Fibroblast of lung (primary cell): Measurements from ENCODE around the gene PRKAG2. TPM values are rescaled to one million over a fixed set of nuclear protein-coding genes. Genes with fewer than 3 reads are reported as not detected.

Experiments used
- DNase-seq, 2 donors: peaks; one replicate each; pipeline versions ENCODE4 v3.0.0 to v3.0.0-alpha.2; 2010; ENCODE audit warnings: low read depth in 2 of 2
- H2AFZ ChIP-seq: 2 replicates; pipeline ENCODE4 v1.5.1; 2012; ENCODE audit warnings: low read length, control low read depth, inconsistent platforms
- H3K27ac ChIP-seq: 2 replicates; pipeline ENCODE4 v1.5.1; 2011; ENCODE audit warnings: low read length, control low read depth; ENCODE audit not compliant: insufficient read depth
- H3K27me3 ChIP-seq: 2 replicates; pipeline ENCODE4 v1.5.1; 2011; ENCODE audit warnings: mild to moderate bottlenecking, low read length; ENCODE audit not compliant: control insufficient read depth, insufficient read depth
- H3K36me3 ChIP-seq: 2 replicates; pipeline ENCODE4 v1.5.1; 2011; ENCODE audit warnings: low read length; ENCODE audit not compliant: control insufficient read depth, insufficient read depth
- H3K4me1 ChIP-seq: 2 replicates; pipeline ENCODE4 v1.5.1; 2011; ENCODE audit warnings: low read length; ENCODE audit not compliant: control insufficient read depth, insufficient read depth; ENCODE audit errors: extremely low read depth
- H3K4me2 ChIP-seq: 2 replicates; pipeline ENCODE4 v1.5.1; 2011; ENCODE audit warnings: low read length, control low read depth; ENCODE audit not compliant: insufficient read depth; ENCODE audit errors: extremely low read depth
- H3K4me3 ChIP-seq, 4 experiments: fragments of 200-600 bp in 1 of 4; sonication (generic) in 1 of 4; replicated peaks in 1 of 4; 2 replicates each; pipeline ENCODE4 v1.5.1; 2011 to 2016; ENCODE audit warnings: low read length in 4 of 4, low read depth in 3 of 4, mild to moderate bottlenecking in 3 of 4, control low read depth in 2 of 4, inconsistent platforms in 1 of 4, mixed read lengths in 1 of 4; ENCODE audit not compliant: insufficient read depth in 1 of 4; ENCODE audit errors: control extremely low read depth in 1 of 4
- H3K79me2 ChIP-seq: 2 replicates; pipeline ENCODE4 v1.5.1; 2012; ENCODE audit warnings: mild to moderate bottlenecking, low read length, inconsistent platforms; ENCODE audit not compliant: control insufficient read depth, insufficient read depth
- H3K9ac ChIP-seq: 2 replicates; pipeline ENCODE4 v1.5.1; 2011; ENCODE audit warnings: mild to moderate bottlenecking, low read length, control low read depth; ENCODE audit not compliant: insufficient read depth
- H3K9me3 ChIP-seq: 2 replicates; pipeline ENCODE4 v1.5.1; 2012; ENCODE audit warnings: low read depth, low read length; ENCODE audit not compliant: control insufficient read depth, insufficient read depth
- H4K20me1 ChIP-seq: 2 replicates; pipeline ENCODE4 v1.5.1; 2011; ENCODE audit warnings: low read length; ENCODE audit not compliant: control insufficient read depth, insufficient read depth; ENCODE audit errors: extremely low read depth
- CTCF ChIP-seq, 2 donors: IDR thresholded peaks in 1 of 2; conservative IDR thresholded peaks in 1 of 2; 1 replicate in 1 of 2; 2 replicates in 1 of 2; pipeline ENCODE4 v1.5.1; 2011 to 2012; ENCODE audit warnings: low read length in 2 of 2, control low read depth in 1 of 2, inconsistent platforms in 1 of 2, low read depth in 1 of 2, mild to moderate bottlenecking in 1 of 2
- EZH2 ChIP-seq: IDR thresholded peaks from 2 replicates; pipeline ENCODE4 v1.5.1; 2012; ENCODE audit warnings: low read length, control low read depth, mild to moderate bottlenecking; ENCODE audit errors: missing control alignments
- polyA plus RNA-seq, 2 donors: library from polyadenylated mRNA; depleted of rRNA in 1 of 2; stranded (reverse) in 1 of 2; unstranded in 1 of 2; fragments of >200 nt; gene quantifications; 2 replicates each; pipeline ENCODE4 v1.2.1, GENCODE V29; 2011 to 2012; ENCODE audit warnings: missing spikeins in 1 of 2
- total RNA-seq: library from RNA; depleted of rRNA; stranded (reverse); fragments of >200 nt; gene quantifications from 2 replicates; pipeline ENCODE4 v1.2.1, GENCODE V29; 2014

PRKAG2 gene
- total and polyA plus RNA-seq, 2 donors (not counting 1 experiment from before 2014, with no cell fraction given), result 11.9 to 56.7 TPM

DNA sequence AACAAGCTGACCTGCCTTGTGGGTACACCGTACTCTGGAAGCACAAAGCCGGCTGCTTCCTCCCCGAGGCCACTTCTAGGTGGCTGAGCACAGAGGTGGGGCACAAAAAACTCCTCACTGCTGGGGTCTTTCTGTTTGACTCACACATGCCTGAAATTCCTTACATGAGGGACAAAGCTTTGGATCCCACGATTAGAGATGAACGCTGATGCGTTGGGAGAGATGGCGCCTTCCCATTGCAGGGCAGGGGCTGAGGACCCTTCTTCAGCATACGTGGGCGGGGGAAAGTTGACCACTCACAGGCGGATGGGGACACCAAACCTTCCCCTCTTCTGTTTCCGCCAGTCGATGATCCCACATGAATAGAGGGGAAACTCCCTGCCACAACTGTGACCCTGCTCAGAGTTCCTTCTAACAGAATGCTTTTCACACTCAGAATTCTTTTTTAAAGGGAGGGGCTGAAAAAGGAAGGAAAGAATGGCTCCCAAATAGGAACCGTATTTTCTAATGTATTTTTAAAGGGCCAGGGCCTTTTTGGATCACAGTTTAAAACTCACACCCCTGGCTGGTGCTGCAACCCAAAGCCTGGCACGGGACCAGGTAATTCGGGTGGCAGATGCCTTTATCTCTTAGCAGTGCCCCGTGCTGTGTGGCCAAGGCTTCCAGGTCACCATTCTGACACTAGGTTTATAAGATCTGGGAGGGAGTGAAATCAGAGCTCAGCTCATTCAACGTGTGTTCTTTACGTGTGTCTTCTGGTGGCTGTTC, 134.0 kb downstream of the PRKAG2 start:
- Histone ChIP-seq H3K4me1 (peaks cover 12% of the 10 kb centered on the region), H2AFZ (peak overlapping the region; percentile 2), H3K36me3 (no peaks in the 10 kb centered on the region), H3K27ac (no peak overlapping the region), H4K20me1 (no peaks in the 10 kb centered on the region), H3K27me3 (no peaks in the 10 kb centered on the region), H3K9me3 (no peaks in the 10 kb centered on the region), H3K9ac (no peak overlapping the region), H3K79me2 (no peaks in the 10 kb centered on the region), H3K4me2 (no peak overlapping the region), H3K4me3 (no peak overlapping the region)
- DNase-seq, result peak in 1 of 2 donors; percentile 51
- TF ChIP-seq EZH2, result no peak
- no peak for TF ChIP-seq CTCF (conservative IDR thresholded peaks at IDR 0.05 in 1 of 2, IDR thresholded peaks at IDR 0.05 in 1 of 2; ENCODE audit: low read depth in 1 of 2, low read length in 2 of 2)

DNA sequence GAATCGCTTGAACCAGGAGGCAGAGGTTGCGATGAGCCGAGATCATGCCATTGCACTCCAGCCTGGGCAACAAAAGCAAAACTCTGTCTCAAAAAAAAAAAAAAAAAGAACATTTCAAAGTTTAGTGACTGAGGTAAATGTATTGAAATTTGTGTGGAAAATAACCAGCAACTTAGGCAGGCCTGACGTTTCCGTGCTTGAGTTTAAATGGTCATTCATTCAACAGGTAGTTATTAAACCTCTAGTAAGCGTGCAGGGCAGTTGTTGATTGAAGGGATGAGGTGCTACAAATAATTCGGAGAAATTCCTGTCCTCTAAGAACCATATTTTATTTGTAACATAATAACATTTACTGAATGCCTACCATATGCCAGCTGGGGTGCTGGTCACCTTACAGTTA, 135.3 kb downstream of the PRKAG2 start:
- Histone ChIP-seq H3K4me2 (no peak overlapping the region), H3K27ac (no peak overlapping the region), H3K4me3 (no peak overlapping the region), H3K36me3 (no peaks in the 10 kb centered on the region), H4K20me1 (no peaks in the 10 kb centered on the region), H3K9ac (no peak overlapping the region), H3K79me2 (no peaks in the 10 kb centered on the region), H2AFZ (no peak overlapping the region), H3K27me3 (no peaks in the 10 kb centered on the region), H3K9me3 (no peaks in the 10 kb centered on the region), H3K4me1 (peaks cover 13% of the 10 kb centered on the region)
- no peak for DNase-seq
- no peak for TF ChIP-seq CTCF (conservative IDR thresholded peaks at IDR 0.05 in 1 of 2, IDR thresholded peaks at IDR 0.05 in 1 of 2; ENCODE audit: low read depth in 1 of 2, low read length in 2 of 2)

DNA sequence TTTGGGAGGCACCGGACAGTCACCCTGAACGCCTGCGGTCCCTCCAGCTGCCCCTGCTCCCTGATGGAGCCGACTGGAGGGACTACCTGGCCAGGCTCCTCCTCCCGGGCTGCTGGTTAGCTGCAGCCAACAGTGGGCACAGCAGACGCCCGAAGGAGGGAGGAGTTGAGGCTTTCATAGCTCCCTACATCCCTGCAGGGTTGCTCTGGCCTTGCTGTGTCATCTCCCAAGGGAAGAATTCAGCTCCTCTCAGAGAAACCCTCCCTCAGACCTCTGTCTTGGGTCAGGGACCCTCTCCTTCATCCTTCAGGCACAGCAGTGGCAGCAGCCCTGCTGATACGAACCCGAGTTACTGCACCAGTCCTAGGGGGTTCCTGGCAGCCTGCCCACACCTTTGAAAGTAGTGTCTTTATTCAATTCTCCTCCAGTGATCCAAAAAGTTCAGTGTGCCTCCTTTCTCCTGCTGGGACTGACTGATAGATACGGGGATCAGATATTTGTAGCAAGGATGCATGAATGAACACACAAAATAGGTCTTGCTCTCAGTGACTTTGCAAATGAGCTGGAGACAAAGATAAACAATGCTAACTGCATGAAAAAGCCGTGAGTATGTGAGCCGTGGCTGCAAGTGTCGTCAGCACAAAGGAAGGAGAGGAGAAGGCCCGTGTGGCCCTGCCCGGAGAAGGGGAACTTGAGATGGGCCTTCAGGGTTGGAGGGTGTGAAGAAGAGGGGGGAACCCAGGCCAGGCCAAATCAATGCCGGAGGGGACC, 136.6 kb downstream of the PRKAG2 start:
- H3K4me1 ChIP-seq, result peaks cover 15% of the 10 kb centered on the region
- H3K4me3 ChIP-seq, result no peak overlapping the region
- no peaks in the 10 kb centered on the region for H3K36me3 ChIP-seq
- no peaks in the 10 kb centered on the region for H3K27me3 ChIP-seq
- no peak for TF ChIP-seq EZH2
- no peak for TF ChIP-seq CTCF (conservative IDR thresholded peaks at IDR 0.05 in 1 of 2, IDR thresholded peaks at IDR 0.05 in 1 of 2; ENCODE audit: low read depth in 1 of 2, low read length in 2 of 2)
- H4K20me1 ChIP-seq, result no peaks in the 10 kb centered on the region
- no peak overlapping the region for H3K27ac ChIP-seq
- DNase-seq, result peak in 1 of 2 donors; percentile 52
- H3K4me2 ChIP-seq, result no peak overlapping the region
- H3K9ac ChIP-seq, result no peak overlapping the region
- no peak overlapping the region for H2AFZ ChIP-seq
- H3K9me3 ChIP-seq, result no peaks in the 10 kb centered on the region
- no peaks in the 10 kb centered on the region for H3K79me2 ChIP-seq
